GM23338 (cell line): ENCODE data around the gene OR2J1. TPM values are rescaled to one million over a fixed set of nuclear protein-coding genes. Genes with fewer than 3 reads are reported as not detected.

Source experiments
- ATAC-seq: fragments of 200-7000 bp; cut with Tn5 transposase; 3 replicates; pipeline ENCODE4 v1.9.1; 2020
- DNase-seq: peaks from one replicate; pipeline ENCODE4 v3.0.0-alpha.2; 2015; ENCODE audit warnings: low spot score
- H2AFZ ChIP-seq: fragments of 200-600 bp; sonication (generic); 2 replicates; pipeline ENCODE4 v1.8.0; 2016; ENCODE audit warnings: antibody characterized with exemption, mild to moderate bottlenecking, moderate library complexity
- H3F3A ChIP-seq: fragments of 200-600 bp; sonication (generic); replicated peaks from 2 replicates; pipeline ENCODE4 v1.8.0; 2017; ENCODE audit warnings: antibody characterized with exemption, mixed run types, low read depth
- H3K27ac ChIP-seq: fragments of 200-600 bp; sonication (generic); 2 replicates; pipeline ENCODE4 v1.6.1; 2016; ENCODE audit warnings: low read depth
- H3K27me3 ChIP-seq: fragments of 200-600 bp; sonication (generic); 2 replicates; pipeline ENCODE4 v1.8.0; 2016; ENCODE audit warnings: mild to moderate bottlenecking, mixed run types, moderate library complexity; ENCODE audit not compliant: insufficient read depth
- H3K36me3 ChIP-seq: fragments of 200-600 bp; sonication (generic); 2 replicates; pipeline ENCODE4 v1.8.0; 2016; ENCODE audit warnings: mild to moderate bottlenecking; ENCODE audit not compliant: insufficient read depth
- H3K4me1 ChIP-seq: fragments of 200-600 bp; sonication (generic); 2 replicates; pipeline ENCODE4 v1.8.0; 2016; ENCODE audit warnings: mild to moderate bottlenecking, moderate library complexity; ENCODE audit not compliant: insufficient read depth
- H3K4me2 ChIP-seq: fragments of 200-600 bp; sonication (generic); 2 replicates; pipeline ENCODE4 v1.7.1; 2017; ENCODE audit warnings: mixed run types
- H3K4me3 ChIP-seq: fragments of 200-600 bp; sonication (generic); 2 replicates; pipeline ENCODE4 v1.6.1; 2016; ENCODE audit warnings: mixed run types
- H3K79me2 ChIP-seq: fragments of 200-600 bp; sonication (generic); replicated peaks from 2 replicates; pipeline ENCODE4 v1.8.0; 2017; ENCODE audit warnings: mild to moderate bottlenecking; ENCODE audit not compliant: insufficient read depth
- H3K9me2 ChIP-seq: fragments of 200-600 bp; sonication (generic); 2 replicates; pipeline ENCODE4 v1.8.0; 2017; ENCODE audit not compliant: insufficient read depth
- H4K20me1 ChIP-seq: fragments of 200-600 bp; sonication (generic); replicated peaks from 2 replicates; pipeline ENCODE4 v1.8.0; 2017; ENCODE audit warnings: mild to moderate bottlenecking; ENCODE audit not compliant: insufficient read depth
- H3K27ac Mint-ChIP-seq: 2 replicates; pipeline ENCODE4 v1.8.0; 2020; ENCODE audit warnings: inconsistent platforms, mild to moderate bottlenecking, moderate library complexity, mixed read lengths
- H3K27me3 Mint-ChIP-seq: 3 replicates; pipeline ENCODE4 v1.8.0; 2022; ENCODE audit warnings: low read depth, mild to moderate bottlenecking, moderate library complexity, mixed read lengths, inconsistent platforms; ENCODE audit not compliant: insufficient read depth, poor library complexity
- H3K36me3 Mint-ChIP-seq: 3 replicates; pipeline ENCODE4 v1.8.0; 2021; ENCODE audit warnings: low read depth, mild to moderate bottlenecking, inconsistent platforms, moderate library complexity, mixed read lengths
- H3K4me1 Mint-ChIP-seq: 3 replicates; pipeline ENCODE4 v1.8.0; 2020; ENCODE audit warnings: mild to moderate bottlenecking, inconsistent platforms, mixed read lengths
- H3K4me3 Mint-ChIP-seq: 3 replicates; pipeline ENCODE4 v1.8.0; 2021; ENCODE audit warnings: moderate library complexity, mild to moderate bottlenecking, inconsistent platforms, mixed read lengths
- H3K9me3 Mint-ChIP-seq: 3 replicates; pipeline ENCODE4 v1.8.0; 2020; ENCODE audit warnings: moderate library complexity, mild to moderate bottlenecking, inconsistent platforms, mixed read lengths
- CREB1 ChIP-seq: fragments of 250-450 bp; sonication (Bioruptor Pico); IDR thresholded peaks from 2 replicates; pipeline ENCODE4 v1.5.0; 2020; ENCODE audit warnings: low read depth, mild to moderate bottlenecking, moderate library complexity
- CTCF ChIP-seq, 2 experiments: fragments of 200-600 bp in 1 of 2; sonication (generic) in 1 of 2; conservative IDR thresholded peaks; 2 replicates each; pipeline versions ENCODE4 v1.5.1 to v1.6.1; 2016 to 2017; ENCODE audit warnings: antibody characterized with exemption in 2 of 2, low read depth in 2 of 2, mild to moderate bottlenecking in 2 of 2, moderate library complexity in 1 of 2
- ETS1 ChIP-seq: IDR thresholded peaks from 2 replicates; pipeline ENCODE4 v1.6.1; 2016; ENCODE audit warnings: antibody characterized with exemption
- EZH2 ChIP-seq: fragments of 200-600 bp; sonication (generic); IDR thresholded peaks from one replicate; pipeline ENCODE4 v1.8.0; 2017; ENCODE audit warnings: antibody characterized with exemption, mild to moderate bottlenecking, low read depth; ENCODE audit not compliant: unreplicated experiment
- EZH2phosphoT487 ChIP-seq: fragments of 200-600 bp; sonication (generic); IDR thresholded peaks from one replicate; pipeline ENCODE4 v1.8.1; 2018; ENCODE audit warnings: antibody characterized with exemption; ENCODE audit not compliant: unreplicated experiment
- JUNB ChIP-seq: IDR thresholded peaks from one replicate; pipeline ENCODE4 v1.6.1; 2016; ENCODE audit warnings: antibody characterized with exemption; ENCODE audit not compliant: unreplicated experiment
- NANOG ChIP-seq: IDR thresholded peaks from 2 replicates; pipeline ENCODE4 v1.6.1; 2016; ENCODE audit warnings: antibody characterized with exemption, borderline replicate concordance
- POLR2AphosphoS5 ChIP-seq: IDR thresholded peaks from 2 replicates; pipeline ENCODE4 v1.6.1; 2016; ENCODE audit warnings: antibody characterized with exemption, low read depth
- REST ChIP-seq: IDR thresholded peaks from one replicate; pipeline ENCODE4 v1.6.1; 2018; ENCODE audit warnings: antibody characterized with exemption; ENCODE audit not compliant: unreplicated experiment
- STAT1 ChIP-seq: IDR thresholded peaks from one replicate; pipeline ENCODE4 v1.6.1; 2016; ENCODE audit warnings: antibody characterized with exemption; ENCODE audit not compliant: unreplicated experiment
- ZNF114 ChIP-seq: fragments of 250-450 bp; sonication (Bioruptor Pico); IDR thresholded peaks from 2 replicates; pipeline ENCODE4 v1.5.0; 2020; ENCODE audit warnings: mild to moderate bottlenecking, moderate library complexity
- ZNF331 ChIP-seq: fragments of 250-450 bp; sonication (Bioruptor Pico); IDR thresholded peaks from 2 replicates; pipeline ENCODE4 v1.5.0; 2020; ENCODE audit warnings: low read depth, mild to moderate bottlenecking, moderate library complexity
- polyA plus RNA-seq: library from polyadenylated mRNA; unstranded; fragments of >200 nt; fragmentation: Nextera tagmentation; extraction: Ambion mirVana; gene quantifications from 2 replicates; pipeline ENCODE4 v1.2.1, GENCODE V29; 2016
- total RNA-seq: library from RNA; depleted of rRNA; stranded (reverse); fragments of >200 nt; shearing (Covaris generic); gene quantifications from 2 replicates; pipeline ENCODE4 v1.2.3, GENCODE V29; 2014

The OR2J1 gene
- total and polyA plus RNA-seq, 2 experiments from 2014 or later, result not detected

- Histone ChIP-seq H3K4me2 (no peak overlapping the region), H3K36me3 (no peaks in the 10 kb centered on the region), H3K27me3 (no peaks in the 10 kb centered on the region), H3K4me1 (no peaks in the 10 kb centered on the region), H4K20me1 (no peaks in the 10 kb centered on the region), H3K79me2 (no peaks in the 10 kb centered on the region), H3F3A (no peaks in the 10 kb centered on the region), H3K27ac (no peak overlapping the region), H3K4me3 (no peak overlapping the region), H3K9me2 (peaks cover 4% of the 10 kb centered on the region; the same call in 1 of the 2 replicates), H2AFZ (peak overlapping the region; percentile 15; the same call in 1 of the 2 replicates)
- Mint-ChIP-seq H3K27ac (no peak overlapping the region), H3K9me3 (peaks cover 6% of the 10 kb centered on the region; the same call in 2 of the 3 replicates), H3K27me3 (peaks cover 2% of the 10 kb centered on the region), H3K4me3 (no peak overlapping the region), H3K4me1 (no peaks in the 10 kb centered on the region), H3K36me3 (0 out of 3 replicates have a peak, but pooled peaks cover 3% of the 10 kb centered on the region)
- TF ChIP-seq CTCF (conservative IDR thresholded peaks at IDR 0.05; ENCODE audit: low read depth in 2 of 2) (peak; percentile 90 to 92), ZNF331 (CRISPR knock-in tag) (no peak), CREB1 (0 out of 2 replicates have a peak, but pooled peaks have one; percentile 19)
- peak; percentile 89 for DNase-seq
- ATAC-seq, result peak; percentile 99
Measured at GRCh38 chr6:29071831-29072723, 27.2 kb upstream of the OR2J1 start.

- no peak for ATAC-seq
- no peaks in the 10 kb centered on the region for H3K4me1 Mint-ChIP-seq
- TF ChIP-seq POLR2AphosphoS5, result no peak
- TF ChIP-seq ZNF331 (CRISPR knock-in tag), result no peak
- no peak for TF ChIP-seq JUNB
- no peak for TF ChIP-seq CREB1
- no peak for TF ChIP-seq EZH2phosphoT487
- no peak for TF ChIP-seq EZH2
- no peak for TF ChIP-seq ETS1
- no peak for TF ChIP-seq CTCF (conservative IDR thresholded peaks at IDR 0.05; ENCODE audit: low read depth in 2 of 2)
- TF ChIP-seq NANOG, result no peak
- TF ChIP-seq STAT1, result no peak
- TF ChIP-seq REST, result no peak
- no peak for TF ChIP-seq ZNF114 (CRISPR knock-in tag)
Measured at GRCh38 chr6:29079203-29079602, 20.1 kb upstream of the OR2J1 start.

More at GRCh38 chr6:29079203-29079602, 20.1 kb upstream of the OR2J1 start:
- H3K36me3 ChIP-seq, result no peaks in the 10 kb centered on the region
- no peaks in the 10 kb centered on the region for H4K20me1 ChIP-seq
- no peak overlapping the region for H3K27ac ChIP-seq
- H3K27me3 ChIP-seq, result no peaks in the 10 kb centered on the region
- Mint-ChIP-seq H3K36me3 (no peaks in the 10 kb centered on the region), H3K4me3 (no peak overlapping the region), H3K27me3 (peaks cover 4% of the 10 kb centered on the region), H3K9me3 (no peaks in the 10 kb centered on the region; the same call in 2 of the 3 replicates), H3K27ac (no peak overlapping the region)
- H3K4me3 ChIP-seq, result no peak overlapping the region
- DNase-seq, result no peak
- H2AFZ ChIP-seq, result no peak overlapping the region
- H3K79me2 ChIP-seq, result no peaks in the 10 kb centered on the region
- H3K9me2 ChIP-seq, result 0 out of 2 replicates have a peak, but pooled peaks cover 3% of the 10 kb centered on the region
- H3K4me2 ChIP-seq, result no peak overlapping the region
- no peaks in the 10 kb centered on the region for H3F3A ChIP-seq
- no peaks in the 10 kb centered on the region for H3K4me1 ChIP-seq
